GM21360 (cell line): ENCODE results near the gene ITPA.

Source experiments
- ATAC-seq: cut with Tn5 transposase; IDR thresholded peaks from one replicate; pipeline ENCODE4 v1.9.1; 2021; ENCODE audit warnings: mild to moderate bottlenecking, moderate library complexity; ENCODE audit not compliant: unreplicated experiment

ITPA gene

GRCh38 chr20:3209257-3209945 lies at the start of gene ITPA:
Gene ITPA, plus strand, starts transcription at chr20:3209498. Its CDS starts 54 bp downstream, at chr20:3209552.
- ATAC-seq: no peak

GRCh38 chr20:3160418-3160817 lies 48.9 kb upstream of the ITPA start:
- ATAC-seq: no peak

GRCh38 chr20:3161316-3162079 lies 47.8 kb upstream of the ITPA start:
- ATAC-seq: no peak

- no peak for ATAC-seq
Observed at GRCh38 chr20:3162080-3162611, 47.2 kb upstream of the ITPA start.

GRCh38 chr20:3163099-3164042 lies 45.9 kb upstream of the ITPA start:
- ATAC-seq: no peak

GRCh38 chr20:3164043-3164762 lies 45.1 kb upstream of the ITPA start:
- no peak for ATAC-seq

GRCh38 chr20:3164763-3165410 lies 44.4 kb upstream of the ITPA start:
- ATAC-seq: no peak

GRCh38 chr20:3165473-3166337 lies 43.6 kb upstream of the ITPA start:
- ATAC-seq: no peak

GRCh38 chr20:3166338-3166912 lies 42.9 kb upstream of the ITPA start:
- ATAC-seq: no peak

GRCh38 chr20:3166913-3167342 lies 42.4 kb upstream of the ITPA start:
- ATAC-seq: no peak

- no peak for ATAC-seq
Observed at GRCh38 chr20:3167738-3168078, 41.6 kb upstream of the ITPA start.

- no peak for ATAC-seq
Observed at GRCh38 chr20:3168079-3168828, 41.0 kb upstream of the ITPA start.

- no peak for ATAC-seq
Observed at GRCh38 chr20:3168829-3169590, 40.3 kb upstream of the ITPA start.

- no peak for ATAC-seq
Observed at GRCh38 chr20:3171391-3172125, 37.7 kb upstream of the ITPA start.

- ATAC-seq: no peak
Observed at GRCh38 chr20:3172126-3172932, 37.0 kb upstream of the ITPA start.
